Measurements from ENCODE around the gene ANKRD10. TPM values are rescaled to one million over a fixed set of nuclear protein-coding genes. Genes with fewer than 3 reads are reported as not detected.

The ANKRD10 gene
- total RNA-seq, 2 experiments from 2014 or later: 101 to 111 TPM

GRCh38 chr13:110885966-110886869 is 28.7 kb downstream of the ANKRD10 start:
- POLR2A ChIA-PET: no interaction called here
- H3K4me1 Mint-ChIP-seq: peaks cover 19% of the 10 kb centered on the region
- H3K27ac Mint-ChIP-seq: no peak overlapping the region
- DNase-seq: no peak
- H3K4me3 Mint-ChIP-seq: no peak overlapping the region
- CTCF ChIA-PET: interaction anchor here (1.0 kb wide), 1 partner anchor 24 kb away, joined by 3 read pairs; no protein-coding TSS in a partner anchor
- no peaks in the 10 kb centered on the region for H3K9me3 Mint-ChIP-seq
- H3K27me3 Mint-ChIP-seq: no peaks in the 10 kb centered on the region
- no peaks in the 10 kb centered on the region for H3K36me3 Mint-ChIP-seq (ENCODE audit: low read depth)

- ChIA-PET CTCF (interaction anchor here (0.8 kb wide), 1 partner anchor 11 kb away, joined by 5 read pairs; no protein-coding TSS in a partner anchor), POLR2A (no interaction called here)
- Mint-ChIP-seq H3K27me3 (no peaks in the 10 kb centered on the region), H3K9me3 (no peaks in the 10 kb centered on the region), H3K36me3 (ENCODE audit: low read depth) (no peaks in the 10 kb centered on the region), H3K4me3 (no peak overlapping the region), H3K27ac (no peak overlapping the region), H3K4me1 (peaks cover 19% of the 10 kb centered on the region)
- no peak for DNase-seq
These were observed 29.4 kb downstream of the ANKRD10 start for GRCh38 chr13:110885516-110885915.

- DNase-seq: no peak
- H3K36me3 Mint-ChIP-seq (ENCODE audit: low read depth): peaks cover 2% of the 10 kb centered on the region
- ChIA-PET POLR2A (no interaction called here), CTCF (interaction anchor here (1.1 to 4.7 kb wide), 2 partner anchors 9 to 13 kb away, joined by 3 to 18 read pairs; no protein-coding TSS in a partner anchor)
- no peak overlapping the region for H3K4me3 Mint-ChIP-seq
- H3K9me3 Mint-ChIP-seq: no peaks in the 10 kb centered on the region
- H3K27ac Mint-ChIP-seq: no peak overlapping the region
- no peaks in the 10 kb centered on the region for H3K27me3 Mint-ChIP-seq
- H3K4me1 Mint-ChIP-seq: peaks cover 19% of the 10 kb centered on the region
These were observed 30.4 kb downstream of the ANKRD10 start for GRCh38 chr13:110884517-110884916.

GRCh38 chr13:110883542-110883941 is 31.3 kb downstream of the ANKRD10 start:
- ChIA-PET CTCF (interaction anchor here (1.0 to 4.7 kb wide), 3 partner anchors 8 to 12 kb away, joined by 3 to 18 read pairs (median 3); no protein-coding TSS in a partner anchor), POLR2A (no interaction called here)
- H3K36me3 Mint-ChIP-seq (ENCODE audit: low read depth): peaks cover 2% of the 10 kb centered on the region
- no peak for DNase-seq
- H3K27me3 Mint-ChIP-seq: no peaks in the 10 kb centered on the region
- H3K4me3 Mint-ChIP-seq: no peak overlapping the region
- H3K4me1 Mint-ChIP-seq: peaks cover 19% of the 10 kb centered on the region
- H3K9me3 Mint-ChIP-seq: no peaks in the 10 kb centered on the region
- no peak overlapping the region for H3K27ac Mint-ChIP-seq

- peaks cover 19% of the 10 kb centered on the region for H3K4me1 Mint-ChIP-seq
- H3K27ac Mint-ChIP-seq: no peak overlapping the region
- no peak overlapping the region for H3K4me3 Mint-ChIP-seq
- no peak for DNase-seq
- ChIA-PET CTCF (interaction anchor here (1.0 to 4.7 kb wide), 3 partner anchors 11 to 13 kb away, joined by 3 to 18 read pairs (median 3); no protein-coding TSS in a partner anchor), POLR2A (no interaction called here)
- H3K36me3 Mint-ChIP-seq (ENCODE audit: low read depth): peaks cover 2% of the 10 kb centered on the region
- no peaks in the 10 kb centered on the region for H3K27me3 Mint-ChIP-seq
- H3K9me3 Mint-ChIP-seq: no peaks in the 10 kb centered on the region
These were observed 31.9 kb downstream of the ANKRD10 start for GRCh38 chr13:110882972-110883371.

- ChIA-PET CTCF (interaction anchor here (0.9 to 4.7 kb wide), 3 partner anchors 11 to 1097 kb away, joined by 3 to 18 read pairs (median 3); no protein-coding TSS in a partner anchor), POLR2A (interaction anchor here (0.6 kb wide), 1 partner anchor 184 kb away, joined by 5 read pairs; no protein-coding TSS in a partner anchor)
- H3K27ac Mint-ChIP-seq: no peak overlapping the region
- no peak overlapping the region for H3K4me3 Mint-ChIP-seq
- DNase-seq: no peak
- no peaks in the 10 kb centered on the region for H3K27me3 Mint-ChIP-seq
- H3K9me3 Mint-ChIP-seq: no peaks in the 10 kb centered on the region
- H3K4me1 Mint-ChIP-seq: peaks cover 19% of the 10 kb centered on the region
- H3K36me3 Mint-ChIP-seq (ENCODE audit: low read depth): peaks cover 2% of the 10 kb centered on the region
These were observed 32.8 kb downstream of the ANKRD10 start for GRCh38 chr13:110881839-110882627.

GRCh38 chr13:110880627-110881026 is 34.2 kb downstream of the ANKRD10 start:
- ChIA-PET POLR2A (no interaction called here), CTCF (interaction anchor here (4.7 kb wide), 1 partner anchor 9 kb away, joined by 18 read pairs; no protein-coding TSS in a partner anchor)
- no peak for DNase-seq
- no peaks in the 10 kb centered on the region for H3K9me3 Mint-ChIP-seq
- peaks cover 2% of the 10 kb centered on the region for H3K36me3 Mint-ChIP-seq (ENCODE audit: low read depth)
- H3K4me3 Mint-ChIP-seq: no peak overlapping the region
- peaks cover 17% of the 10 kb centered on the region for H3K4me1 Mint-ChIP-seq
- H3K27ac Mint-ChIP-seq: no peak overlapping the region
- no peaks in the 10 kb centered on the region for H3K27me3 Mint-ChIP-seq

GRCh38 chr13:110879482-110879881 is 35.4 kb downstream of the ANKRD10 start:
- POLR2A ChIA-PET: no interaction called here
- H3K9me3 Mint-ChIP-seq: no peaks in the 10 kb centered on the region
- H3K4me1 Mint-ChIP-seq: peaks cover 13% of the 10 kb centered on the region
- peaks cover 9% of the 10 kb centered on the region for H3K27me3 Mint-ChIP-seq
- CTCF ChIA-PET: no interaction called here
- H3K4me3 Mint-ChIP-seq: no peak overlapping the region
- DNase-seq: no peak
- H3K27ac Mint-ChIP-seq: no peak overlapping the region
- peaks cover 2% of the 10 kb centered on the region for H3K36me3 Mint-ChIP-seq (ENCODE audit: low read depth)

- POLR2A ChIA-PET: no interaction called here
- no peak for DNase-seq
- peaks cover 5% of the 10 kb centered on the region for H3K4me1 Mint-ChIP-seq
- peaks cover 9% of the 10 kb centered on the region for H3K27me3 Mint-ChIP-seq
- H3K27ac Mint-ChIP-seq: no peak overlapping the region
- no peaks in the 10 kb centered on the region for H3K9me3 Mint-ChIP-seq
- no peak overlapping the region for H3K4me3 Mint-ChIP-seq
- peaks cover 2% of the 10 kb centered on the region for H3K36me3 Mint-ChIP-seq (ENCODE audit: low read depth)
- CTCF ChIA-PET: interaction anchor here (0.7 kb wide), 1 partner anchor 214 kb away, joined by 3 read pairs; no protein-coding TSS in a partner anchor
These were observed 37.1 kb downstream of the ANKRD10 start for GRCh38 chr13:110877737-110878258.

- Mint-ChIP-seq H3K36me3 (ENCODE audit: low read depth) (peaks cover 2% of the 10 kb centered on the region), H3K27me3 (peaks cover 9% of the 10 kb centered on the region), H3K27ac (no peak overlapping the region), H3K4me3 (no peak overlapping the region), H3K4me1 (peaks cover 5% of the 10 kb centered on the region), H3K9me3 (no peaks in the 10 kb centered on the region)
- DNase-seq: no peak
- POLR2A ChIA-PET: no interaction called here
- CTCF ChIA-PET: no interaction called here
These were observed 38.3 kb downstream of the ANKRD10 start for GRCh38 chr13:110876609-110877008.

- no peak for DNase-seq
- H3K27ac Mint-ChIP-seq: no peak overlapping the region
- H3K36me3 Mint-ChIP-seq (ENCODE audit: low read depth): peaks cover 2% of the 10 kb centered on the region
- peaks cover 22% of the 10 kb centered on the region for H3K27me3 Mint-ChIP-seq
- ChIA-PET CTCF (interaction anchor here (1.0 kb wide), 1 partner anchor 9 kb away, joined by 3 read pairs; no protein-coding TSS in a partner anchor), POLR2A (interaction anchor here (1.4 kb wide), 1 partner anchor 40 kb away, joined by 4 read pairs; the partner anchor contains the start of gene ANKRD10)
- H3K9me3 Mint-ChIP-seq: no peaks in the 10 kb centered on the region
- H3K4me3 Mint-ChIP-seq: peak overlapping the region; percentile 46
- H3K4me1 Mint-ChIP-seq: peaks cover 5% of the 10 kb centered on the region
These were observed 39.6 kb downstream of the ANKRD10 start for GRCh38 chr13:110875241-110875640.

- POLR2A ChIA-PET: no interaction called here
- Mint-ChIP-seq H3K4me3 (peak overlapping the region; percentile 46), H3K27ac (no peak overlapping the region), H3K9me3 (no peaks in the 10 kb centered on the region), H3K27me3 (peaks cover 22% of the 10 kb centered on the region), H3K36me3 (ENCODE audit: low read depth) (no peaks in the 10 kb centered on the region), H3K4me1 (peaks cover 6% of the 10 kb centered on the region)
- peak; percentile 32 for DNase-seq
- CTCF ChIA-PET: no interaction called here
These were observed 40.3 kb downstream of the ANKRD10 start for GRCh38 chr13:110874508-110874960.

Data from activated CD4-positive, alpha-beta T cell treated with anti-CD3 and anti-CD28 coated beads, Interleukin-2, amount 10 ng/mL, durations not matched to agents 7 days and 5 days (primary cell).